K562 (cell line): ENCODE data around the gene FRMPD2. TPM values are rescaled to one million over a fixed set of nuclear protein-coding genes. Genes with fewer than 3 reads are reported as not detected.

Experiments
- CTBP1 ChIP-seq: fragments of 450-650 bp; IDR thresholded peaks from 2 replicates; pipeline ENCODE4 v1.6.1; 2016; ENCODE audit warnings: borderline replicate concordance
- DMBX1 ChIP-seq: fragments of 250-450 bp; sonication (Bioruptor Pico); IDR thresholded peaks from 2 replicates; pipeline ENCODE4 v1.8.0; 2022; ENCODE audit warnings: inconsistent platforms, mild to moderate bottlenecking, moderate library complexity, borderline replicate concordance
- FOXK1 ChIP-seq: sonication (generic); formaldehyde crosslinking; IDR thresholded peaks from 2 replicates; pipeline ENCODE4 v1.8.0; 2022; ENCODE audit warnings: missing genetic modification reagents, mild to moderate bottlenecking, borderline replicate concordance
- GABPA ChIP-seq: fragments of 200-800 bp; sonication (Bioruptor generic); conservative IDR thresholded peaks from 2 replicates; pipeline ENCODE4 v1.6.1; 2016; ENCODE audit warnings: low read depth, missing genetic modification characterization, missing compliant biosample characterization
- MAX ChIP-seq: sonication (generic); formaldehyde crosslinking; IDR thresholded peaks from 2 replicates; pipeline ENCODE4 v1.9.0; 2022; ENCODE audit warnings: mild to moderate bottlenecking, missing genetic modification reagents
- NBN ChIP-seq: fragments of 450-650 bp; IDR thresholded peaks from 2 replicates; pipeline ENCODE4 v1.6.1; 2016; ENCODE audit warnings: low read depth, mild to moderate bottlenecking
- SETDB1 ChIP-seq: IDR thresholded peaks from one replicate; pipeline ENCODE4 v1.6.1; 2012; ENCODE audit warnings: low read length, control low read depth, inconsistent platforms
- SIN3A ChIP-seq, 2 experiments: fragments of 150-350 bp in 1 of 2; IDR thresholded peaks; 2 replicates each; pipeline ENCODE4 v1.6.1; 2011 to 2016; ENCODE audit warnings: borderline replicate concordance in 2 of 2, low read depth in 2 of 2, low read length in 2 of 2, mild to moderate bottlenecking in 2 of 2, moderate library complexity in 2 of 2; ENCODE audit not compliant: control insufficient read depth in 1 of 2
- SNIP1 ChIP-seq: fragments of 450-650 bp; IDR thresholded peaks from 2 replicates; pipeline ENCODE4 v1.7.1; 2017; ENCODE audit warnings: low read depth, mild to moderate bottlenecking
- SUPT5H ChIP-seq: fragments of 450-650 bp; IDR thresholded peaks from 2 replicates; pipeline ENCODE4 v1.6.1; 2016
- TCF7 ChIP-seq: sonication (generic); IDR thresholded peaks from 2 replicates; pipeline ENCODE4 v1.6.1; 2016; ENCODE audit warnings: antibody characterized with exemption, borderline replicate concordance
- YY1 ChIP-seq, 3 experiments: IDR thresholded peaks; 2 replicates each; pipeline ENCODE4 v1.6.1; 2011; ENCODE audit warnings: low read length in 2 of 3, mild to moderate bottlenecking in 2 of 3, moderate library complexity in 2 of 3, borderline replicate concordance in 1 of 3, control low read depth in 1 of 3, low read depth in 1 of 3; ENCODE audit not compliant: insufficient read depth in 3 of 3, insufficient replicate concordance in 2 of 3, control insufficient read depth in 1 of 3, insufficient read length in 1 of 3; ENCODE audit errors: extremely low read depth in 1 of 3
- ZBTB7A ChIP-seq: IDR thresholded peaks from 2 replicates; pipeline ENCODE4 v1.6.1; 2011; ENCODE audit warnings: low read depth, mild to moderate bottlenecking, low read length, moderate library complexity, borderline replicate concordance; ENCODE audit not compliant: control insufficient read depth
- polyA plus RNA-seq, 8 experiments: library from polyadenylated mRNA; depleted of rRNA in 4 of 8; stranded (reverse) in 5 of 8; unstranded in 3 of 8; fragments of >200 nt; fragmentation: Nextera tagmentation in 2 of 8; fragmentation: Illumina TruSeq in 1 of 8; extraction: Ambion mirVana in 2 of 8; extraction: Trizol in 1 of 8; gene quantifications; 2 replicates each; pipeline versions ENCODE4 v1.2.1 to v1.2.3, GENCODE V29; 2011 to 2014; ENCODE audit warnings: inconsistent platforms in 1 of 8, missing spikeins in 1 of 8
- total RNA-seq, 7 experiments: library from RNA; depleted of rRNA in 6 of 7; stranded (reverse); fragments of >200 nt in 6 of 7; fragmentation: Illumina TruSeq in 2 of 7; extraction: Trizol in 2 of 7; gene quantifications; 2 replicates each; pipeline versions ENCODE4 v1.2.1 to v1.2.3, GENCODE V29; 2011 to 2021; ENCODE audit warnings: low replicate concordance in 1 of 7
- TF ChIP-seq, protein P1 (sequence below): sonication (generic); formaldehyde crosslinking; IDR thresholded peaks from 2 replicates; pipeline ENCODE4 v1.8.0; 2023; ENCODE audit warnings: missing genetic modification reagents, mild to moderate bottlenecking, borderline replicate concordance
- TF ChIP-seq, protein P2 (sequence below): sonication (generic); formaldehyde crosslinking; IDR thresholded peaks from 2 replicates; pipeline ENCODE4 v1.4.0; 2020; ENCODE audit warnings: mild to moderate bottlenecking, missing genetic modification reagents

Gene FRMPD2
- total and polyA plus RNA-seq, 9 of the 15 experiments (the other 6 are each of a cell fraction or from before 2014, with no cell fraction given): 0.12 to 0.95 (median 0.33) TPM

DNA sequence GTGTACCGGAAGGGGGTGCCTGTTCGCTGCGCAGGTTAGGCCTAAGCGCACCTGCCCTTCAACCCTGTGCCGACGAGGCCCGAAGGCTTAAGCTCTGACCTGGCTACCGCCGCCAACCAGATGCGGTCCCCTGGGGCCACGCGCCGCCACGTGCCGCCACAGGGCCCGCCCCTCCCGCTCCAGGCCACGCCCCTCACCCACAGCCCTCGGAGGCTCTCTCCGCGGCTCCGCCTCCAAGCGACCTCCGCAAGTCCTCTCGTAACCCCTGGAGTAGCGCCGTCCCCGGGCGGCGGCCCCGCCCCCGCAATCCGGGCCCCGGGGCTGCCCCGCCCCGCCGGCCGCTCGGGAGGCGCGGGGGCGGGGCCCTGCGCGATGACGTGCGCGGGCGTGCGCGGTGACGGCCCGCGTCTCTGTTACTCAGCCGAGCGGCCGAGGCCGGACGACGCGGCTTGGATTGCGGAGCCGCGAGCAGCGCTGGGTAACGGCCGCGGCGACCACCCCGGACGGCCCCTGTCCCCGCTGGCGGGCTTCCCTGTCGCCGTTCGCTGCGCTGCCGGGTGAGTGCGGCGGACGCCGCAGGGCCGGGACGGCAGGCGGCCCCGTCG is 31.9 kb upstream of the FRMPD2 start, which contains the start of gene MAPK8 (continued):
- peak in 1 of 2 experiments; percentile 55; a peak in 1 of 4 replicates for TF ChIP-seq SIN3A (IDR thresholded peaks at IDR 0.05; ENCODE audit: borderline replicate concordance in 2 of 2, control insufficient read depth in 1 of 2, low read depth in 2 of 2, low read length in 2 of 2)
- TF ChIP-seq ZBTB7A: peak; percentile 71
- TF ChIP-seq GABPA: peak; percentile 36; the same call in 1 of the 2 replicates
- peak; percentile 100 for TF ChIP-seq MAX (CRISPR knock-in tag)
- TF ChIP-seq NBN: no peak
- peak; percentile 75 for TF ChIP-seq DMBX1
- peak; percentile 97 for TF ChIP-seq FOXK1 (CRISPR knock-in tag)
- 0 out of 2 replicates have a peak, but pooled peaks have one; percentile 27 for TF ChIP-seq TCF7
- no peak for TF ChIP-seq SETDB1
- peak in 2 of 3 experiments; percentile 13 to 40 for TF ChIP-seq YY1 (IDR thresholded peaks at IDR 0.05; ENCODE audit: borderline replicate concordance in 1 of 3, control insufficient read depth in 1 of 3, extremely low read depth in 1 of 3, insufficient read depth in 3 of 3, insufficient read length in 1 of 3, insufficient replicate concordance in 2 of 3, low read depth in 1 of 3, low read length in 2 of 3)
- TF ChIP-seq SUPT5H: peak; percentile 67
- TF ChIP-seq, protein P1, sequence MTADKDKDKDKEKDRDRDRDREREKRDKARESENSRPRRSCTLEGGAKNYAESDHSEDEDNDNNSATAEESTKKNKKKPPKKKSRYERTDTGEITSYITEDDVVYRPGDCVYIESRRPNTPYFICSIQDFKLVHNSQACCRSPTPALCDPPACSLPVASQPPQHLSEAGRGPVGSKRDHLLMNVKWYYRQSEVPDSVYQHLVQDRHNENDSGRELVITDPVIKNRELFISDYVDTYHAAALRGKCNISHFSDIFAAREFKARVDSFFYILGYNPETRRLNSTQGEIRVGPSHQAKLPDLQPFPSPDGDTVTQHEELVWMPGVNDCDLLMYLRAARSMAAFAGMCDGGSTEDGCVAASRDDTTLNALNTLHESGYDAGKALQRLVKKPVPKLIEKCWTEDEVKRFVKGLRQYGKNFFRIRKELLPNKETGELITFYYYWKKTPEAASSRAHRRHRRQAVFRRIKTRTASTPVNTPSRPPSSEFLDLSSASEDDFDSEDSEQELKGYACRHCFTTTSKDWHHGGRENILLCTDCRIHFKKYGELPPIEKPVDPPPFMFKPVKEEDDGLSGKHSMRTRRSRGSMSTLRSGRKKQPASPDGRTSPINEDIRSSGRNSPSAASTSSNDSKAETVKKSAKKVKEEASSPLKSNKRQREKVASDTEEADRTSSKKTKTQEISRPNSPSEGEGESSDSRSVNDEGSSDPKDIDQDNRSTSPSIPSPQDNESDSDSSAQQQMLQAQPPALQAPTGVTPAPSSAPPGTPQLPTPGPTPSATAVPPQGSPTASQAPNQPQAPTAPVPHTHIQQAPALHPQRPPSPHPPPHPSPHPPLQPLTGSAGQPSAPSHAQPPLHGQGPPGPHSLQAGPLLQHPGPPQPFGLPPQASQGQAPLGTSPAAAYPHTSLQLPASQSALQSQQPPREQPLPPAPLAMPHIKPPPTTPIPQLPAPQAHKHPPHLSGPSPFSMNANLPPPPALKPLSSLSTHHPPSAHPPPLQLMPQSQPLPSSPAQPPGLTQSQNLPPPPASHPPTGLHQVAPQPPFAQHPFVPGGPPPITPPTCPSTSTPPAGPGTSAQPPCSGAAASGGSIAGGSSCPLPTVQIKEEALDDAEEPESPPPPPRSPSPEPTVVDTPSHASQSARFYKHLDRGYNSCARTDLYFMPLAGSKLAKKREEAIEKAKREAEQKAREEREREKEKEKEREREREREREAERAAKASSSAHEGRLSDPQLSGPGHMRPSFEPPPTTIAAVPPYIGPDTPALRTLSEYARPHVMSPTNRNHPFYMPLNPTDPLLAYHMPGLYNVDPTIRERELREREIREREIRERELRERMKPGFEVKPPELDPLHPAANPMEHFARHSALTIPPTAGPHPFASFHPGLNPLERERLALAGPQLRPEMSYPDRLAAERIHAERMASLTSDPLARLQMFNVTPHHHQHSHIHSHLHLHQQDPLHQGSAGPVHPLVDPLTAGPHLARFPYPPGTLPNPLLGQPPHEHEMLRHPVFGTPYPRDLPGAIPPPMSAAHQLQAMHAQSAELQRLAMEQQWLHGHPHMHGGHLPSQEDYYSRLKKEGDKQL: 0 out of 2 replicates have a peak, but pooled peaks have one; percentile 74
- no peak; the same call in 1 of the 2 replicates for TF ChIP-seq SNIP1
- TF ChIP-seq, protein P2, sequence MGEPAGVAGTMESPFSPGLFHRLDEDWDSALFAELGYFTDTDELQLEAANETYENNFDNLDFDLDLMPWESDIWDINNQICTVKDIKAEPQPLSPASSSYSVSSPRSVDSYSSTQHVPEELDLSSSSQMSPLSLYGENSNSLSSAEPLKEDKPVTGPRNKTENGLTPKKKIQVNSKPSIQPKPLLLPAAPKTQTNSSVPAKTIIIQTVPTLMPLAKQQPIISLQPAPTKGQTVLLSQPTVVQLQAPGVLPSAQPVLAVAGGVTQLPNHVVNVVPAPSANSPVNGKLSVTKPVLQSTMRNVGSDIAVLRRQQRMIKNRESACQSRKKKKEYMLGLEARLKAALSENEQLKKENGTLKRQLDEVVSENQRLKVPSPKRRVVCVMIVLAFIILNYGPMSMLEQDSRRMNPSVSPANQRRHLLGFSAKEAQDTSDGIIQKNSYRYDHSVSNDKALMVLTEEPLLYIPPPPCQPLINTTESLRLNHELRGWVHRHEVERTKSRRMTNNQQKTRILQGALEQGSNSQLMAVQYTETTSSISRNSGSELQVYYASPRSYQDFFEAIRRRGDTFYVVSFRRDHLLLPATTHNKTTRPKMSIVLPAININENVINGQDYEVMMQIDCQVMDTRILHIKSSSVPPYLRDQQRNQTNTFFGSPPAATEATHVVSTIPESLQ (CRISPR knock-in tag): peak; percentile 94
- peak; percentile 88 for TF ChIP-seq CTBP1
